Thyroid gland (tissue), 4 donors: ENCODE data around the gene PIP5K1A.

Source experiments
- POLR2A ChIP-seq, 2 donors: fragments of 450-650 bp; IDR thresholded peaks; one replicate each; pipeline ENCODE4 v1.6.1; 2017; ENCODE audit warnings: antibody characterized with exemption in 2 of 2, mild to moderate bottlenecking in 2 of 2, moderate library complexity in 1 of 2
- TF ChIP-seq, protein P1 (sequence below), 6 experiments: fragments of 200-600 bp in 3 of 6; fragments of 450-650 bp in 3 of 6; sonication (generic) in 3 of 6; IDR thresholded peaks; one replicate each; pipeline ENCODE4 v1.5.1; 2016 to 2019; ENCODE audit warnings: antibody characterized with exemption in 6 of 6, mild to moderate bottlenecking in 2 of 6, inconsistent platforms in 1 of 6, moderate library complexity in 1 of 6

DNA sequence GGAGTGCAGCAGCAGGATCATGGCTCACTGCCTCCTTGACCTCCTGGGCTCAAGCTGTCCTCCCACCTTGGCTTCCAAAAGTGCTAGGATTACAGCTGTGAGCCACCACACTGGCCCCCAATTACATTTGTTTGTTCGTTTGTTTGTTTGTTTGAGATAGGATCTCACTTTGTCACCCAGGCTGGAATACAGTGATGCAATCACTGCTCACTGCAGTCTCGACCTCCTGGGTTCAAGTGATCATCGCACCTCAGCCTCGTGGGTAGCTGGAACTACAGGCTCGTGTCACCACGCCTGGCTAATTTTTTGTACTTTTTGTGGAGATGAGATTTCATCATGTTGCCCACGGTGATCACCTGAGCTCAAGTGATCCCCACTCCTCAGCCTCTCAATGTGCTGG lies 6.3 kb upstream of the PIP5K1A start:
- TF ChIP-seq, protein P1, sequence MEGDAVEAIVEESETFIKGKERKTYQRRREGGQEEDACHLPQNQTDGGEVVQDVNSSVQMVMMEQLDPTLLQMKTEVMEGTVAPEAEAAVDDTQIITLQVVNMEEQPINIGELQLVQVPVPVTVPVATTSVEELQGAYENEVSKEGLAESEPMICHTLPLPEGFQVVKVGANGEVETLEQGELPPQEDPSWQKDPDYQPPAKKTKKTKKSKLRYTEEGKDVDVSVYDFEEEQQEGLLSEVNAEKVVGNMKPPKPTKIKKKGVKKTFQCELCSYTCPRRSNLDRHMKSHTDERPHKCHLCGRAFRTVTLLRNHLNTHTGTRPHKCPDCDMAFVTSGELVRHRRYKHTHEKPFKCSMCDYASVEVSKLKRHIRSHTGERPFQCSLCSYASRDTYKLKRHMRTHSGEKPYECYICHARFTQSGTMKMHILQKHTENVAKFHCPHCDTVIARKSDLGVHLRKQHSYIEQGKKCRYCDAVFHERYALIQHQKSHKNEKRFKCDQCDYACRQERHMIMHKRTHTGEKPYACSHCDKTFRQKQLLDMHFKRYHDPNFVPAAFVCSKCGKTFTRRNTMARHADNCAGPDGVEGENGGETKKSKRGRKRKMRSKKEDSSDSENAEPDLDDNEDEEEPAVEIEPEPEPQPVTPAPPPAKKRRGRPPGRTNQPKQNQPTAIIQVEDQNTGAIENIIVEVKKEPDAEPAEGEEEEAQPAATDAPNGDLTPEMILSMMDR (IDR thresholded peaks at IDR 0.05) = no peak
- no peak for TF ChIP-seq POLR2A (IDR thresholded peaks at IDR 0.05)
